Uterus (tissue), 4 donors: ENCODE measurements around the gene EDAR. TPM values are rescaled to one million over a fixed set of nuclear protein-coding genes. Genes with fewer than 3 reads are reported as not detected.

ENCODE experiments used
- DNase-seq, 2 donors: peaks; one replicate each; pipeline ENCODE4 v3.0.0-alpha.2; 2019 to 2020
- H3K27ac ChIP-seq, 2 donors: fragments of 200-600 bp; sonication (generic); 1 replicate in 1 of 2; 2 replicates in 1 of 2; pipeline ENCODE4 v1.5.1; 2016 to 2018
- H3K27me3 ChIP-seq, 2 donors: fragments of 200-600 bp; sonication (generic); one replicate each; pipeline ENCODE4 v1.5.1; 2018 to 2019; ENCODE audit warnings: control low read depth in 1 of 2
- H3K36me3 ChIP-seq, 2 donors: fragments of 200-600 bp; sonication (generic); one replicate each; pipeline ENCODE4 v1.5.1; 2019; ENCODE audit warnings: control low read depth in 1 of 2
- H3K4me1 ChIP-seq, 2 donors: fragments of 200-600 bp; sonication (generic); one replicate each; pipeline ENCODE4 v1.5.1; 2018 to 2019; ENCODE audit warnings: control low read depth in 1 of 2
- H3K4me3 ChIP-seq, 2 donors: fragments of 200-600 bp; sonication (generic); 1 replicate in 1 of 2; 2 replicates in 1 of 2; pipeline ENCODE4 v1.5.1; 2018 to 2019; ENCODE audit warnings: mild to moderate bottlenecking in 1 of 2
- H3K9me3 ChIP-seq, 2 donors: fragments of 200-600 bp; sonication (generic); one replicate each; pipeline ENCODE4 v1.5.1; 2019; ENCODE audit warnings: control low read depth in 1 of 2
- POLR2A ChIP-seq, 2 donors: fragments of 450-650 bp; IDR thresholded peaks; one replicate each; pipeline ENCODE4 v1.6.1; 2016; ENCODE audit warnings: antibody characterized with exemption in 2 of 2, mild to moderate bottlenecking in 1 of 2, moderate library complexity in 1 of 2
- intact Hi-C: fragments of 100-400 bp; cut with DNase I; formaldehyde crosslinking; loops from one replicate; pipeline ENCODE4 v1.15.1; 2023; ENCODE audit warnings: low total_unique reads
- total RNA-seq, 4 donors: library from RNA; depleted of rRNA in 3 of 4; stranded (reverse); fragments of >200 nt in 3 of 4; gene quantifications; one replicate each; pipeline versions ENCODE4 v1.1.0 to v1.2.4, GENCODE V29; 2014 to 2023
- TF ChIP-seq, protein P1 (sequence below), 4 experiments: fragments of 200-600 bp in 2 of 4; fragments of 450-650 bp in 2 of 4; sonication (generic) in 2 of 4; IDR thresholded peaks; one replicate each; pipeline ENCODE4 v1.5.1; 2016 to 2019; ENCODE audit warnings: antibody characterized with exemption in 4 of 4, mild to moderate bottlenecking in 2 of 4, moderate library complexity in 1 of 4
- donor health status: DM: yes; HTN: yes; CAD: no.

Gene EDAR
- total RNA-seq, 4 donors from 2014 or later, result 0.62 TPM; not detected in 3

DNA sequence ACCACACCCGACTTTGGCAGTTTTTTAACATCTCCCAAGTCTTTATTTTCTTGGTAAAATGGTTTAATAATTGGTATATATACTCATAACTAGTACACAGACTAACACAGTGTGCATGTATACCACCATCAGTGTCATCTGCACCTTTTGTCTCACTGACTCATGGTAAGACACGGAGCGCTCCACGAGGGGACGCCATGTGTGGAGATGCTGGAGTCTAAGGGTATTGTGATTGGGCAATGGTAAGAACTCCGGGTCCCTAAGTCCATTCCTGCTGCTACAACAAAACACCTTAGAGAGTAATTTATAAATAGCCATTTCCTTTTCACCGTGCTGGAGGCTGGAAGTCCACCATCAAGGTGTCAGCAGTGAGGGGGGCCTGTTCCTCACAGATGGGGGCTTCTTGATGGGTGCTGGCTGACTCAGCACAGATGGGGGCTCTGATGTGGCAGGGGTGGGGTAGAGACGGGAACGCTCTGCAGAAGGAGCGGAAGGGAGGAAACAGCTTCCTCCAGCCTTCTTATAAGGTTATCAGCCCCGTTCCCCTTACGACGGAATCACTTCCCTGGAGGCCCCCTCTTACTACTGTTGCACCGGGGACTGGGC lies 42.0 kb upstream of the EDAR start:
- Histone ChIP-seq H3K27me3 (no peaks in the 10 kb centered on the region), H3K9me3 (no peaks in the 10 kb centered on the region), H3K4me1 (no peaks in the 10 kb centered on the region), H3K36me3 (no peaks in the 10 kb centered on the region), H3K27ac (peak overlapping the region in 1 of 2 donors; percentile 20), H3K4me3 (peak overlapping the region; percentile 9 to 35)
- TF ChIP-seq, protein P1, sequence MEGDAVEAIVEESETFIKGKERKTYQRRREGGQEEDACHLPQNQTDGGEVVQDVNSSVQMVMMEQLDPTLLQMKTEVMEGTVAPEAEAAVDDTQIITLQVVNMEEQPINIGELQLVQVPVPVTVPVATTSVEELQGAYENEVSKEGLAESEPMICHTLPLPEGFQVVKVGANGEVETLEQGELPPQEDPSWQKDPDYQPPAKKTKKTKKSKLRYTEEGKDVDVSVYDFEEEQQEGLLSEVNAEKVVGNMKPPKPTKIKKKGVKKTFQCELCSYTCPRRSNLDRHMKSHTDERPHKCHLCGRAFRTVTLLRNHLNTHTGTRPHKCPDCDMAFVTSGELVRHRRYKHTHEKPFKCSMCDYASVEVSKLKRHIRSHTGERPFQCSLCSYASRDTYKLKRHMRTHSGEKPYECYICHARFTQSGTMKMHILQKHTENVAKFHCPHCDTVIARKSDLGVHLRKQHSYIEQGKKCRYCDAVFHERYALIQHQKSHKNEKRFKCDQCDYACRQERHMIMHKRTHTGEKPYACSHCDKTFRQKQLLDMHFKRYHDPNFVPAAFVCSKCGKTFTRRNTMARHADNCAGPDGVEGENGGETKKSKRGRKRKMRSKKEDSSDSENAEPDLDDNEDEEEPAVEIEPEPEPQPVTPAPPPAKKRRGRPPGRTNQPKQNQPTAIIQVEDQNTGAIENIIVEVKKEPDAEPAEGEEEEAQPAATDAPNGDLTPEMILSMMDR (IDR thresholded peaks at IDR 0.05), result no peak
- TF ChIP-seq POLR2A (IDR thresholded peaks at IDR 0.05), result no peak
- intact Hi-C loops, result no loop called here
- no peak for DNase-seq

DNA sequence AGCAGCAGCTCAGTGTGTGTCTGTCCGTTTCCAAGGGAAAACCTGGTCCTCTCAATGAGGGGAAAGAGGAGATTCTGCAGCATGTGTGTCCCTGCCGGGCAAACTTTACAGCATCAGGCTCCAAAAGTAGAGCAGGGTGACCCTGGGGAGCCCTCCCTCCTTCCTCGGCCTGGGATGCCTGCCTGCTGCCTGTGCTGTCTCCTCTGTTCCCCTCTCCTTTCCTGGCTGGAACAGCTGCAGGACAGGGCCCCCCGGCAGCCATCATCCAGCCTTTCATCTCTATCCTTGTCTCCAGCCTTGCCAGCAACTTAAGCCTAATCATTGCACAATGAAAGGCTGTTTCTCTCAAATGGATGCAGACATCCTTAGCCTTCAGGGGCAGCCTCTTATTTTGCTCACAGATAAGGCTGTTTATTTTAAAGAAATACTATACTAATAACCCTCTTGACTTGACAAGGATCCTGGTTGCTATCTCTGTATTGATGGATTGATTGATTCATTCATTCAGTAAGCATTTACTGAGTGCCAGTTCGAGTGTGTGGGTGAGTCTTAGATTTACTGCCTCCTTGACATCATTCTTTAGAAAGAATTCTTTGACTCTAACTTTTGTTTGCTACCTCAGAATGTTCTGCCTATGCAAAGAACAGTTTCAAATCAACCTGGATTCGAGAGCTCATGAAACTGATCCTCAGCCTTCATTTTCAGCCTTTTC lies 40.6 kb upstream of the EDAR start:
- H3K27me3 ChIP-seq, result no peaks in the 10 kb centered on the region
- TF ChIP-seq, protein P1 (IDR thresholded peaks at IDR 0.05), result no peak
- no peak for TF ChIP-seq POLR2A (IDR thresholded peaks at IDR 0.05)
- DNase-seq, result no peak
- no peaks in the 10 kb centered on the region for H3K9me3 ChIP-seq
- intact Hi-C loops, result no loop called here
- no peaks in the 10 kb centered on the region for H3K36me3 ChIP-seq
- no peaks in the 10 kb centered on the region for H3K4me1 ChIP-seq
- no peak overlapping the region for H3K27ac ChIP-seq
- no peak overlapping the region for H3K4me3 ChIP-seq

DNA sequence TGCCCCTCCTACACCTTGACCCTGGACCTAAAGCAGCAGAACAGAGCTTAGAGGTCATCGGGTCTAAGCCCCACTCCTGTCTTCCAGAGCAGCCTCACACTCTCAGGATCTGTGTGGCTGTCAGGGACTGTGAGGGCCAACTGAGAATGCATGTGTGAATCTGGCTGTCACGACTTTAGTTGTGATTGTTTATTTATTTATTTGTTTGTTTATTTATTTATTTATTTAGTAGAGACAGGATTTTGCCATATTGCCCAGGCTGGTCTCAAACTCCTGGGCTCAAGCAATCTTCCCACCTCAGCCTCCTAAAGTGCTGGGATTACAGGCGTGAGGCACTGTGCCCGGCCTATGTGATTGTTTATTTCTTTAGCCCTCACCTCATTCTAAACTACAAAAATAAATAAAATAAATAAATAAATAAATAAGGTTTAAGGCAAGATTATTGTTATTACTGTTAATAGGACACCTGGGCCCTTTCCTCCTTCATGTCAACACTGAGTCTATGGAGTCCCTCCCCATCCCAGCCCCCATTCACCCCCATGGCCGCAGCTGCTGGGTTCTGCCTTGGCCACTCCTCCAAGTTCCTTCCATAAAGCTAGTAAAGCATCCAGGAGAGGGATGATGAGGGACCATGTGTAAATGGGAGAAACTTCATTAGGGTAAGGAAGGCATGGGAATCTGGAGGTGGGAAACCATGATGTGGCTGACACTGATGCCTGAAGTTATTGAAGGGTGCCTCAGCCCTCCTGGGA lies 39.9 kb upstream of the EDAR start:
- H3K27ac ChIP-seq, result no peak overlapping the region
- TF ChIP-seq, protein P1 (IDR thresholded peaks at IDR 0.05), result no peak
- no peak for TF ChIP-seq POLR2A (IDR thresholded peaks at IDR 0.05)
- intact Hi-C loops, result no loop called here
- no peaks in the 10 kb centered on the region for H3K36me3 ChIP-seq
- H3K9me3 ChIP-seq, result no peaks in the 10 kb centered on the region
- H3K4me1 ChIP-seq, result no peaks in the 10 kb centered on the region
- DNase-seq, result no peak
- no peak overlapping the region for H3K4me3 ChIP-seq
- no peaks in the 10 kb centered on the region for H3K27me3 ChIP-seq

DNA sequence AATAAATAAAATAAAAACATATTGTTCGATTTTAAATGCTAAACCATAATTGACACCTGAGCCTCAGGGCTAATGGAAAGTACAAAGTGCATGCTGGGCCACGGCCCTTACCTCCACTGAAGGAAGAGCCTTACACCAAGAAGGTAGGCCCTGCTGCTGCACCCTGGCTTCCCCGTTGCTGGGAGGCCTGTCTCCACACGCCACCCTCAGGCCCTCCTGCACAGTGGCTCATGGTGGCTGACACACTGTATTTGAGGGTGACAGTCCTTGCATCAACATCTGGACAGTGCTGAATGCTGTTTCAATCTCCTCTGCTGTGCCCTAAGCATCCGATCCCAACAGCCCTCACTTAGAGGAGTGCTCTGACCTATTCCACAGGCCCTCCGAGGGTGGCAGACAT lies 39.3 kb upstream of the EDAR start:
- intact Hi-C loops, result no loop called here
- no peak overlapping the region for H3K4me3 ChIP-seq

More for the DNA sequence above, 39.3 kb upstream of the EDAR start:
- TF ChIP-seq POLR2A (IDR thresholded peaks at IDR 0.05), result no peak
- TF ChIP-seq, protein P1 (IDR thresholded peaks at IDR 0.05), result no peak
- H3K36me3 ChIP-seq, result no peaks in the 10 kb centered on the region
- no peak for DNase-seq
- H3K27me3 ChIP-seq, result no peaks in the 10 kb centered on the region
- H3K4me1 ChIP-seq, result no peaks in the 10 kb centered on the region
- H3K9me3 ChIP-seq, result no peaks in the 10 kb centered on the region
- no peak overlapping the region for H3K27ac ChIP-seq
